WTC11 (cell line): ENCODE measurements around the gene ZNF775. TPM values are rescaled to one million over a fixed set of nuclear protein-coding genes. Genes with fewer than 3 reads are reported as not detected.

ENCODE experiments used
- ATAC-seq: fragments of 200-7000 bp; cut with Tn5 transposase; 2 replicates; pipeline ENCODE4 v1.10.0; 2021; ENCODE audit warnings: mild to moderate bottlenecking, moderate library complexity
- CTCF ChIA-PET: fragments of 300-600 bp; sonication (Branson Sonifier 250); formaldehyde crosslinking; loops from one replicate; lab custom pipeline; 2021; ENCODE audit warnings: antibody characterized with exemption; lab: Charles Lee
- POLR2A ChIA-PET: fragments of 350-600 bp; sonication (Branson Sonifier 250); formaldehyde crosslinking; loops from one replicate; lab custom pipeline; 2021; ENCODE audit warnings: antibody characterized with exemption; lab: Charles Lee
- DNase-seq: peaks from one replicate; pipeline ENCODE4 v3.0.0; 2021; ENCODE audit warnings: low spot score
- H3K27ac Mint-ChIP-seq: 2 replicates; pipeline ENCODE4 v1.8.0; 2021; ENCODE audit warnings: mixed read lengths
- H3K27me3 Mint-ChIP-seq: 2 replicates; pipeline ENCODE4 v1.8.0; 2021; ENCODE audit warnings: low read depth, mild to moderate bottlenecking, moderate library complexity, mixed read lengths
- H3K36me3 Mint-ChIP-seq: 2 replicates; pipeline ENCODE4 v1.8.0; 2021; ENCODE audit warnings: mixed read lengths
- H3K4me1 Mint-ChIP-seq: 2 replicates; pipeline ENCODE4 v1.8.0; 2022; ENCODE audit warnings: mixed read lengths
- H3K4me3 Mint-ChIP-seq: 2 replicates; pipeline ENCODE4 v1.8.0; 2021; ENCODE audit warnings: mild to moderate bottlenecking, moderate library complexity, mixed read lengths
- H3K9me3 Mint-ChIP-seq: 2 replicates; pipeline ENCODE4 v1.8.0; 2021; ENCODE audit warnings: mixed read lengths
- CREB1 ChIP-seq: sonication (generic); formaldehyde crosslinking; IDR thresholded peaks from 2 replicates; pipeline ENCODE4 v1.8.0; 2023; ENCODE audit warnings: mild to moderate bottlenecking, missing genetic modification reagents
- CREM ChIP-seq: sonication (generic); formaldehyde crosslinking; IDR thresholded peaks from 2 replicates; pipeline ENCODE4 v1.8.1; 2022; ENCODE audit warnings: mild to moderate bottlenecking, missing genetic modification reagents, moderate library complexity
- ELF4 ChIP-seq: sonication (generic); formaldehyde crosslinking; IDR thresholded peaks from 2 replicates; pipeline ENCODE4 v1.8.1; 2022; ENCODE audit warnings: low read depth, mild to moderate bottlenecking, moderate library complexity, missing genetic modification reagents
- ETV6 ChIP-seq: sonication (generic); formaldehyde crosslinking; IDR thresholded peaks from 2 replicates; pipeline ENCODE4 v1.8.1; 2022; ENCODE audit warnings: mild to moderate bottlenecking, missing genetic modification reagents
- JAZF1 ChIP-seq: fragments of 250-450 bp; sonication (Bioruptor Pico); IDR thresholded peaks from 2 replicates; pipeline ENCODE4 v1.9.0; 2021; ENCODE audit warnings: moderate library complexity, mild to moderate bottlenecking, inconsistent platforms
- NFATC4 ChIP-seq: fragments of 250-450 bp; sonication (Bioruptor Pico); IDR thresholded peaks from 2 replicates; pipeline ENCODE4 v1.9.0; 2021; ENCODE audit warnings: mild to moderate bottlenecking
- PRRX2 ChIP-seq: fragments of 250-450 bp; sonication (Bioruptor Pico); IDR thresholded peaks from 2 replicates; pipeline ENCODE4 v1.8.0; 2021; ENCODE audit warnings: mild to moderate bottlenecking
- TEAD4 ChIP-seq: sonication (generic); formaldehyde crosslinking; IDR thresholded peaks from 2 replicates; pipeline ENCODE4 v1.8.0; 2022; ENCODE audit warnings: mild to moderate bottlenecking, missing genetic modification reagents
- TP53 ChIP-seq: sonication (generic); formaldehyde crosslinking; IDR thresholded peaks from 2 replicates; pipeline ENCODE4 v1.8.1; 2023; ENCODE audit warnings: mild to moderate bottlenecking, missing genetic modification reagents
- ZNF121 ChIP-seq: sonication (generic); formaldehyde crosslinking; IDR thresholded peaks from 2 replicates; pipeline ENCODE4 v1.8.0; 2023; ENCODE audit warnings: missing genetic modification reagents
- ZNF219 ChIP-seq: sonication (generic); formaldehyde crosslinking; IDR thresholded peaks from 2 replicates; pipeline ENCODE4 v1.8.0; 2023; ENCODE audit warnings: missing genetic modification reagents, mild to moderate bottlenecking, borderline replicate concordance
- total RNA-seq: library from RNA; stranded (reverse); gene quantifications from 3 replicates; pipeline ENCODE4 v1.2.3, GENCODE V29; 2021
- TF ChIP-seq, protein P1 (sequence below): sonication (generic); formaldehyde crosslinking; IDR thresholded peaks from 2 replicates; pipeline ENCODE4 v1.8.1; 2023; ENCODE audit warnings: mild to moderate bottlenecking, moderate library complexity, missing genetic modification reagents
- TF ChIP-seq, protein P2 (sequence below): sonication (generic); formaldehyde crosslinking; IDR thresholded peaks from 2 replicates; pipeline ENCODE4 v1.8.1; 2022; ENCODE audit warnings: missing genetic modification reagents, borderline replicate concordance
- TF ChIP-seq, protein P3 (sequence below): sonication (generic); formaldehyde crosslinking; IDR thresholded peaks from 2 replicates; pipeline ENCODE4 v1.8.1; 2023; ENCODE audit warnings: mild to moderate bottlenecking, missing genetic modification reagents, moderate library complexity
- TF ChIP-seq, protein P4 (sequence below): fragments of 250-450 bp; sonication (Bioruptor Pico); conservative IDR thresholded peaks from 2 replicates; pipeline ENCODE4 v1.9.0; 2021; ENCODE audit warnings: mild to moderate bottlenecking
- TF ChIP-seq, protein P5 (sequence below): sonication (generic); formaldehyde crosslinking; IDR thresholded peaks from 2 replicates; pipeline ENCODE4 v1.8.1; 2023; ENCODE audit warnings: mild to moderate bottlenecking, missing genetic modification reagents, moderate library complexity
- TF ChIP-seq, protein P6 (sequence below): sonication (generic); formaldehyde crosslinking; IDR thresholded peaks from 2 replicates; pipeline ENCODE4 v1.8.1; 2023; ENCODE audit warnings: mild to moderate bottlenecking, missing genetic modification reagents
- TF ChIP-seq, protein P7 (sequence below): sonication (generic); formaldehyde crosslinking; IDR thresholded peaks from 2 replicates; pipeline ENCODE4 v1.8.0; 2023; ENCODE audit warnings: mild to moderate bottlenecking, missing genetic modification reagents
- TF ChIP-seq, protein P8 (sequence below): sonication (generic); formaldehyde crosslinking; IDR thresholded peaks from 2 replicates; pipeline ENCODE4 v1.8.0; 2022; ENCODE audit warnings: mild to moderate bottlenecking, missing genetic modification reagents
- TF ChIP-seq, protein P9 (sequence below): sonication (generic); formaldehyde crosslinking; IDR thresholded peaks from 2 replicates; pipeline ENCODE4 v1.8.1; 2023; ENCODE audit warnings: mild to moderate bottlenecking, missing genetic modification reagents, borderline replicate concordance

ZNF775 gene
- total RNA-seq, 1 experiment from 2014 or later = 25.4 TPM

DNA sequence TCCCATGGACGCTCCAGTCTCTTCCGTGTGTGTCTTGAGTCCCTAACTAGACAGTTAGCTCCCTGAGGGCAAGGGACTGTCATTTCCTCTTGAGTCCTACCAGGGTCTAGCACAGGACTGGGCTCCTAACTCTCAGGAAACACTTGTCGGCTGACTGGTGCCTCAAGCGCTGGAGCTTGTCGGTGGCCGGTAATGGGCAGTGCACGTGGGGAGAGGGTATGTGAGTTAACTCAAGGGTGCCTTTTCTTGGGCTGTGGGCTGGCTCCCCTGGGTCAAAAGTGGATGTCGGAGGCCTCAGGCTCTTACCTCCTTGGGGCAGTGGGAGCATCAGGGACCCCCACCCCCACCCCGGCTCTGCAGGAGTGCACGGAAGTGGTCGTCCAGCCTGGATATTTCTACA is 32.9 kb downstream of the ZNF775 start:
- H3K27ac Mint-ChIP-seq = peak overlapping the region; percentile 76; the same call in 1 of the 2 replicates
- H3K9me3 Mint-ChIP-seq = no peaks in the 10 kb centered on the region
- peaks cover 6% of the 10 kb centered on the region for H3K36me3 Mint-ChIP-seq
- TF ChIP-seq ZNF121 (CRISPR knock-in tag) (no peak), ZNF219 (CRISPR knock-in tag) (no peak), CREB1 (CRISPR knock-in tag) (no peak), TP53 (CRISPR knock-in tag) (no peak), CREM (CRISPR knock-in tag) (no peak), ETV6 (CRISPR knock-in tag) (no peak), TEAD4 (no peak), PRRX2 (CRISPR knock-in tag) (no peak), NFATC4 (CRISPR knock-in tag) (no peak), JAZF1 (CRISPR knock-in tag) (no peak), ELF4 (CRISPR knock-in tag) (no peak)
- TF ChIP-seq, protein P1, sequence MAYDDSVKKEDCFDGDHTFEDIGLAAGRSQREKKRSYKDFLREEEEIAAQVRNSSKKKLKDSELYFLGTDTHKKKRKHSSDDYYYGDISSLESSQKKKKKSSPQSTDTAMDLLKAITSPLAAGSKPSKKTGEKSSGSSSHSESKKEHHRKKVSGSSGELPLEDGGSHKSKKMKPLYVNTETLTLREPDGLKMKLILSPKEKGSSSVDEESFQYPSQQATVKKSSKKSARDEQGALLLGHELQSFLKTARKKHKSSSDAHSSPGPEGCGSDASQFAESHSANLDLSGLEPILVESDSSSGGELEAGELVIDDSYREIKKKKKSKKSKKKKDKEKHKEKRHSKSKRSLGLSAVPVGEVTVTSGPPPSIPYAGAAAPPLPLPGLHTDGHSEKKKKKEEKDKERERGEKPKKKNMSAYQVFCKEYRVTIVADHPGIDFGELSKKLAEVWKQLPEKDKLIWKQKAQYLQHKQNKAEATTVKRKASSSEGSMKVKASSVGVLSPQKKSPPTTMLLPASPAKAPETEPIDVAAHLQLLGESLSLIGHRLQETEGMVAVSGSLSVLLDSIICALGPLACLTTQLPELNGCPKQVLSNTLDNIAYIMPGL = no peak
- TF ChIP-seq, protein P2, sequence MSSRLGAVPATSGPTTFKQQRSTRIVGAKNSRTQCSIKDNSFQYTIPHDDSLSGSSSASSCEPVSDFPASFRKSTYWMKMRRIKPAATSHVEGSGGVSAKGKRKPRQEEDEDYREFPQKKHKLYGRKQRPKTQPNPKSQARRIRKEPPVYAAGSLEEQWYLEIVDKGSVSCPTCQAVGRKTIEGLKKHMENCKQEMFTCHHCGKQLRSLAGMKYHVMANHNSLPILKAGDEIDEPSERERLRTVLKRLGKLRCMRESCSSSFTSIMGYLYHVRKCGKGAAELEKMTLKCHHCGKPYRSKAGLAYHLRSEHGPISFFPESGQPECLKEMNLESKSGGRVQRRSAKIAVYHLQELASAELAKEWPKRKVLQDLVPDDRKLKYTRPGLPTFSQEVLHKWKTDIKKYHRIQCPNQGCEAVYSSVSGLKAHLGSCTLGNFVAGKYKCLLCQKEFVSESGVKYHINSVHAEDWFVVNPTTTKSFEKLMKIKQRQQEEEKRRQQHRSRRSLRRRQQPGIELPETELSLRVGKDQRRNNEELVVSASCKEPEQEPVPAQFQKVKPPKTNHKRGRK = no peak
- TF ChIP-seq, protein P3, sequence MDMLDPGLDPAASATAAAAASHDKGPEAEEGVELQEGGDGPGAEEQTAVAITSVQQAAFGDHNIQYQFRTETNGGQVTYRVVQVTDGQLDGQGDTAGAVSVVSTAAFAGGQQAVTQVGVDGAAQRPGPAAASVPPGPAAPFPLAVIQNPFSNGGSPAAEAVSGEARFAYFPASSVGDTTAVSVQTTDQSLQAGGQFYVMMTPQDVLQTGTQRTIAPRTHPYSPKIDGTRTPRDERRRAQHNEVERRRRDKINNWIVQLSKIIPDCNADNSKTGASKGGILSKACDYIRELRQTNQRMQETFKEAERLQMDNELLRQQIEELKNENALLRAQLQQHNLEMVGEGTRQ (CRISPR knock-in tag) = no peak
- TF ChIP-seq, protein P4, sequence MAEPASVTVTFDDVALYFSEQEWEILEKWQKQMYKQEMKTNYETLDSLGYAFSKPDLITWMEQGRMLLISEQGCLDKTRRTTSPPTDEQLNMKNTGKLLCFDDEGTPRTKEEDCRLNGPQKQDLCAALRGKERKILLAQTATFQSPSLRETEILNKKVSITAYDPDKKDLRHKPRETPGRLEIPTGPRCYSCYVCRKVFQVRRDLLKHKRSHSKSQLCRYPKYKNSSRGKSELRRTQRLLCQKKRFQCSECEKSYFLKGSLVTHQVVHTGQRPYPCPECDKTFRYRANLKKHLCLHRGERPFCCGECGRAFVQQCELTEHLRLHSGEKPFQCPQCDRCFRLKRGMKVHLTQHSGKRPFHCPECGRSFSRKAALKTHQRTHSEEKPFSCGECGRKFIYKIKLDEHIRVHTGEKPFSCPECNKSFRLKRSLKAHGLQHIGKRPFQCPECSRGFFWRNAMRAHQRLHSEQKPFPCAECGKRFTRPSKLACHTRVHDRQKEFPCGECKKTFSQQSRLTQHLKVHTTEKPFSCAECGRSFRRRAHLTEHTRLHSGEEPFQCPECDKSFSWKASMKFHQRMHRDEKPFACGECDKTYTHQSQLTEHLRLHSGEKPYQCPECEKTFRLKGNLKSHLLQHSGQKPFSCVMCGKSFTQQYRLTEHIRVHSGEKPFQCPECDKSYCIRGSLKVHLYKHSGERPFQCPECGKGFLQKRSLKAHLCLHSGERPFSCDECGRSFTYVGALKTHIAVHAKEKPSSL (CRISPR knock-in tag) = no peak
- TF ChIP-seq, protein P5, sequence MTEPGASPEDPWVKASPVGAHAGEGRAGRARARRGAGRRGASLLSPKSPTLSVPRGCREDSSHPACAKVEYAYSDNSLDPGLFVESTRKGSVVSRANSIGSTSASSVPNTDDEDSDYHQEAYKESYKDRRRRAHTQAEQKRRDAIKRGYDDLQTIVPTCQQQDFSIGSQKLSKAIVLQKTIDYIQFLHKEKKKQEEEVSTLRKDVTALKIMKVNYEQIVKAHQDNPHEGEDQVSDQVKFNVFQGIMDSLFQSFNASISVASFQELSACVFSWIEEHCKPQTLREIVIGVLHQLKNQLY (CRISPR knock-in tag) = no peak
- TF ChIP-seq, protein P6, sequence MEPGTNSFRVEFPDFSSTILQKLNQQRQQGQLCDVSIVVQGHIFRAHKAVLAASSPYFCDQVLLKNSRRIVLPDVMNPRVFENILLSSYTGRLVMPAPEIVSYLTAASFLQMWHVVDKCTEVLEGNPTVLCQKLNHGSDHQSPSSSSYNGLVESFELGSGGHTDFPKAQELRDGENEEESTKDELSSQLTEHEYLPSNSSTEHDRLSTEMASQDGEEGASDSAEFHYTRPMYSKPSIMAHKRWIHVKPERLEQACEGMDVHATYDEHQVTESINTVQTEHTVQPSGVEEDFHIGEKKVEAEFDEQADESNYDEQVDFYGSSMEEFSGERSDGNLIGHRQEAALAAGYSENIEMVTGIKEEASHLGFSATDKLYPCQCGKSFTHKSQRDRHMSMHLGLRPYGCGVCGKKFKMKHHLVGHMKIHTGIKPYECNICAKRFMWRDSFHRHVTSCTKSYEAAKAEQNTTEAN (CRISPR knock-in tag) = no peak
- TF ChIP-seq, protein P7, sequence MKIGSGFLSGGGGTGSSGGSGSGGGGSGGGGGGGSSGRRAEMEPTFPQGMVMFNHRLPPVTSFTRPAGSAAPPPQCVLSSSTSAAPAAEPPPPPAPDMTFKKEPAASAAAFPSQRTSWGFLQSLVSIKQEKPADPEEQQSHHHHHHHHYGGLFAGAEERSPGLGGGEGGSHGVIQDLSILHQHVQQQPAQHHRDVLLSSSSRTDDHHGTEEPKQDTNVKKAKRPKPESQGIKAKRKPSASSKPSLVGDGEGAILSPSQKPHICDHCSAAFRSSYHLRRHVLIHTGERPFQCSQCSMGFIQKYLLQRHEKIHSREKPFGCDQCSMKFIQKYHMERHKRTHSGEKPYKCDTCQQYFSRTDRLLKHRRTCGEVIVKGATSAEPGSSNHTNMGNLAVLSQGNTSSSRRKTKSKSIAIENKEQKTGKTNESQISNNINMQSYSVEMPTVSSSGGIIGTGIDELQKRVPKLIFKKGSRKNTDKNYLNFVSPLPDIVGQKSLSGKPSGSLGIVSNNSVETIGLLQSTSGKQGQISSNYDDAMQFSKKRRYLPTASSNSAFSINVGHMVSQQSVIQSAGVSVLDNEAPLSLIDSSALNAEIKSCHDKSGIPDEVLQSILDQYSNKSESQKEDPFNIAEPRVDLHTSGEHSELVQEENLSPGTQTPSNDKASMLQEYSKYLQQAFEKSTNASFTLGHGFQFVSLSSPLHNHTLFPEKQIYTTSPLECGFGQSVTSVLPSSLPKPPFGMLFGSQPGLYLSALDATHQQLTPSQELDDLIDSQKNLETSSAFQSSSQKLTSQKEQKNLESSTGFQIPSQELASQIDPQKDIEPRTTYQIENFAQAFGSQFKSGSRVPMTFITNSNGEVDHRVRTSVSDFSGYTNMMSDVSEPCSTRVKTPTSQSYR (CRISPR knock-in tag) = no peak
- TF ChIP-seq, protein P8, sequence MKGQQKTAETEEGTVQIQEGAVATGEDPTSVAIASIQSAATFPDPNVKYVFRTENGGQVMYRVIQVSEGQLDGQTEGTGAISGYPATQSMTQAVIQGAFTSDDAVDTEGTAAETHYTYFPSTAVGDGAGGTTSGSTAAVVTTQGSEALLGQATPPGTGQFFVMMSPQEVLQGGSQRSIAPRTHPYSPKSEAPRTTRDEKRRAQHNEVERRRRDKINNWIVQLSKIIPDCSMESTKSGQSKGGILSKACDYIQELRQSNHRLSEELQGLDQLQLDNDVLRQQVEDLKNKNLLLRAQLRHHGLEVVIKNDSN = no peak
- TF ChIP-seq, protein P9, sequence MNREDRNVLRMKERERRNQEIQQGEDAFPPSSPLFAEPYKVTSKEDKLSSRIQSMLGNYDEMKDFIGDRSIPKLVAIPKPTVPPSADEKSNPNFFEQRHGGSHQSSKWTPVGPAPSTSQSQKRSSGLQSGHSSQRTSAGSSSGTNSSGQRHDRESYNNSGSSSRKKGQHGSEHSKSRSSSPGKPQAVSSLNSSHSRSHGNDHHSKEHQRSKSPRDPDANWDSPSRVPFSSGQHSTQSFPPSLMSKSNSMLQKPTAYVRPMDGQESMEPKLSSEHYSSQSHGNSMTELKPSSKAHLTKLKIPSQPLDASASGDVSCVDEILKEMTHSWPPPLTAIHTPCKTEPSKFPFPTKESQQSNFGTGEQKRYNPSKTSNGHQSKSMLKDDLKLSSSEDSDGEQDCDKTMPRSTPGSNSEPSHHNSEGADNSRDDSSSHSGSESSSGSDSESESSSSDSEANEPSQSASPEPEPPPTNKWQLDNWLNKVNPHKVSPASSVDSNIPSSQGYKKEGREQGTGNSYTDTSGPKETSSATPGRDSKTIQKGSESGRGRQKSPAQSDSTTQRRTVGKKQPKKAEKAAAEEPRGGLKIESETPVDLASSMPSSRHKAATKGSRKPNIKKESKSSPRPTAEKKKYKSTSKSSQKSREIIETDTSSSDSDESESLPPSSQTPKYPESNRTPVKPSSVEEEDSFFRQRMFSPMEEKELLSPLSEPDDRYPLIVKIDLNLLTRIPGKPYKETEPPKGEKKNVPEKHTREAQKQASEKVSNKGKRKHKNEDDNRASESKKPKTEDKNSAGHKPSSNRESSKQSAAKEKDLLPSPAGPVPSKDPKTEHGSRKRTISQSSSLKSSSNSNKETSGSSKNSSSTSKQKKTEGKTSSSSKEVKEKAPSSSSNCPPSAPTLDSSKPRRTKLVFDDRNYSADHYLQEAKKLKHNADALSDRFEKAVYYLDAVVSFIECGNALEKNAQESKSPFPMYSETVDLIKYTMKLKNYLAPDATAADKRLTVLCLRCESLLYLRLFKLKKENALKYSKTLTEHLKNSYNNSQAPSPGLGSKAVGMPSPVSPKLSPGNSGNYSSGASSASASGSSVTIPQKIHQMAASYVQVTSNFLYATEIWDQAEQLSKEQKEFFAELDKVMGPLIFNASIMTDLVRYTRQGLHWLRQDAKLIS (CRISPR knock-in tag) = no peak
- no peak overlapping the region for H3K4me3 Mint-ChIP-seq
- no peaks in the 10 kb centered on the region; the same call in 1 of the 2 replicates for H3K27me3 Mint-ChIP-seq
- ChIA-PET CTCF (interaction anchor here (0.6 to 1.2 kb wide), 3 partner anchors 9 to 56 kb away, joined by 3 to 4 read pairs (median 3); no protein-coding TSS in a partner anchor), POLR2A (interaction anchor here (0.9 to 1.6 kb wide), 3 partner anchors 10 to 83 kb away, joined by 3 to 5 read pairs (median 3); no protein-coding TSS in a partner anchor)
- peaks cover 11% of the 10 kb centered on the region for H3K4me1 Mint-ChIP-seq
- ATAC-seq (no peak), DNase-seq (no peak)
